ENCODE results near the gene XIST. TPM values are rescaled to one million over a fixed set of nuclear protein-coding genes. Genes with fewer than 3 reads are reported as not detected.
"Not testable (repeated sequence)": the region's sequence is repeated elsewhere in the genome, so short reads cannot be mapped to it uniquely, and the experiment has no call there.

XIST gene
- total RNA-seq, 3 donors from 2014 or later, result 0.48 to 472 (median 378) TPM

DNA sequence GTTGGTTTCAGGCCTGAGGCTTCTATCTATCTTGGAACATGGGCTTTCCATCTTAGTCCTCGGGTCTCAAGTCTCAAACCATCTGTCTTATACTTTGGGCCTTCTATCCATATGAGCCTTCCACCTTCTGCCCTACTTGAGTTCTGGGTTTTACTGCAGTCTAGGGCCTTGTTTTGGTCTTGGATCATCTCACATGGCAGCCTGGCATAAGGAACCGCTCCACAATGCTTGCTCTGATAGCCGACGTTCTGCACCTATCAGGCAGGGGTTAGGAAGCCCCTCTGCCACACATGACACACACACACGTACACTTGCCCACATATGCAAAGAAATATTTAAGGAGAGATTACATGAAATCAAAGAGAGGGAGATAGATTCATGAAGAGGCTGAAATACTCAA is 25.5 kb downstream of the XIST start:
- DNase-seq (ENCODE audit: low spot score in 2 of 2), result no peak
- Histone ChIP-seq H3K27ac (no peak overlapping the region), H3K4me1 (no peaks in the 10 kb centered on the region), H3K9me3 (no peaks in the 10 kb centered on the region), H3K27me3 (no peaks in the 10 kb centered on the region), H3K36me3 (peaks cover 3% of the 10 kb centered on the region), H3K4me3 (no peak overlapping the region)
- intact Hi-C loops (cut with DNase I; ENCODE audit: low total_unique reads), result no loop called here
- TF ChIP-seq POLR2A (IDR thresholded peaks at IDR 0.05) (no peak), POLR2AphosphoS5 (IDR thresholded peaks at IDR 0.05) (no peak), CTCF (IDR thresholded peaks at IDR 0.05) (no peak)

DNA sequence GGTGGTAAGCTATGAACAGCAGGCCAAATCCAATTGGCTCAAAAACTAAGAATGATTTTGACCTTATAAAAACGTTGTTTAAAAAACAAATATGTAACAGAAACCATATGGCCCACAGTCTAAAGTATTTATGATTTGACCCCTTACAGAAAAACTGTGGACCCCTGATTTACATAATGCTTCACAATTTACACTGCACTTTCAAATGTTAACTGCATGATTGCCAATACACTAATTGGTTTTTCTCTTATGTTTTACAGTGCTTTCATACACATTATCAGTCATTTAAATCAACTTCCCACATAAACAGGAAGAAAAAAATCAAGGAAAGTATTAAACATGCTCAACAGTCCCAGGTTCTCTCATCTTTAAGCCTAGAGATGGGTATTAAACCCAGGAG is 26.9 kb downstream of the XIST start:
- Histone ChIP-seq H3K4me3 (no peak overlapping the region), H3K27ac (no peak overlapping the region), H3K27me3 (no peaks in the 10 kb centered on the region), H3K4me1 (no peaks in the 10 kb centered on the region), H3K36me3 (peaks cover 3% of the 10 kb centered on the region), H3K9me3 (no peaks in the 10 kb centered on the region)
- intact Hi-C loops (cut with DNase I; ENCODE audit: low total_unique reads), result no loop called here
- DNase-seq (ENCODE audit: low spot score in 2 of 2), result no peak
- TF ChIP-seq CTCF (IDR thresholded peaks at IDR 0.05) (no peak), POLR2A (IDR thresholded peaks at IDR 0.05) (no peak), POLR2AphosphoS5 (IDR thresholded peaks at IDR 0.05) (no peak)

- no peak overlapping the region for H3K4me3 ChIP-seq
- no peaks in the 10 kb centered on the region for H3K9me3 ChIP-seq
- peaks cover 3% of the 10 kb centered on the region for H3K36me3 ChIP-seq
- no peak for TF ChIP-seq CTCF (IDR thresholded peaks at IDR 0.05)
- no peak for TF ChIP-seq POLR2A (IDR thresholded peaks at IDR 0.05)
- TF ChIP-seq POLR2AphosphoS5 (IDR thresholded peaks at IDR 0.05), result no peak
- H3K4me1 ChIP-seq, result no peaks in the 10 kb centered on the region
- H3K27ac ChIP-seq, result no peak overlapping the region
- intact Hi-C loops (cut with DNase I; ENCODE audit: low total_unique reads), result loop anchor here (5.0 kb wide), 1 partner anchor 771 kb away; no protein-coding TSS in a partner anchor
- no peaks in the 10 kb centered on the region for H3K27me3 ChIP-seq
- DNase-seq (ENCODE audit: low spot score in 2 of 2), result no peak
Observed at GRCh38 chrX:73823473-73824004, 29.0 kb downstream of the XIST start.

DNA sequence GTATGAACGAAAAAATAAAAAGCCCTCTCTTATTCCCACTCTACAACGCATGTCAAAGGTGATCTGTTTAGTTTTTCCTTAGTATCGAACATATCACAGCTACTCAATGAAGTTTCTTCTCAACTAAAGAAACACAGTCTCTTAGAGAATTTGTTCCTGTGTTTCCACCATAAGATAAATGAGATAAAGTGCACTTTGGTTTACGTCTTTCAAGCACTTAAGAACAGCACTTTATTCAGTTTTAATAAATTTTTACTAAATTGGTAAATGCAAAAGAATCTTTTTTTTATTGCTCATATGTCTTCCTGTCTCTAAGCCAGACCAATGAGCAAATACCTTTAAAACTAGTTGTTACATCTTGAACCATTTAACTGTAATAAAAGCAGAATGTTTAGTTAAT is 29.7 kb downstream of the XIST start:
- intact Hi-C loops (cut with DNase I; ENCODE audit: low total_unique reads), result loop anchor here (5.0 kb wide), 1 partner anchor 770 kb away; no protein-coding TSS in a partner anchor
- Histone ChIP-seq H3K27me3 (no peaks in the 10 kb centered on the region), H3K4me1 (no peaks in the 10 kb centered on the region), H3K27ac (no peak overlapping the region), H3K4me3 (no peak overlapping the region), H3K9me3 (no peaks in the 10 kb centered on the region), H3K36me3 (peaks cover 3% of the 10 kb centered on the region)
- no peak for TF ChIP-seq POLR2AphosphoS5 (IDR thresholded peaks at IDR 0.05)
- TF ChIP-seq POLR2A (IDR thresholded peaks at IDR 0.05), result no peak
- TF ChIP-seq CTCF (IDR thresholded peaks at IDR 0.05), result no peak
- no peak for DNase-seq (ENCODE audit: low spot score in 2 of 2)

- Histone ChIP-seq H3K4me1 (no peaks in the 10 kb centered on the region), H3K4me3 (no peak overlapping the region), H3K27ac (no peak overlapping the region), H3K36me3 (peaks cover 3% of the 10 kb centered on the region), H3K9me3 (no peaks in the 10 kb centered on the region), H3K27me3 (no peaks in the 10 kb centered on the region)
- TF ChIP-seq CTCF (IDR thresholded peaks at IDR 0.05) (no peak), POLR2AphosphoS5 (IDR thresholded peaks at IDR 0.05) (no peak), POLR2A (IDR thresholded peaks at IDR 0.05) (no peak)
- intact Hi-C loops (cut with DNase I; ENCODE audit: low total_unique reads), result loop anchor here (5.0 kb wide), 1 partner anchor 770 kb away; no protein-coding TSS in a partner anchor
- DNase-seq (ENCODE audit: low spot score in 2 of 2), result no peak
Observed at GRCh38 chrX:73821921-73822559, 30.5 kb downstream of the XIST start.

- intact Hi-C loops (cut with DNase I; ENCODE audit: low total_unique reads), result loop anchor here (5.0 kb wide), 1 partner anchor 768 kb away; no protein-coding TSS in a partner anchor
- H3K36me3 ChIP-seq; H3K4me3 ChIP-seq; H3K4me1 ChIP-seq; H3K27ac ChIP-seq; H3K9me3 ChIP-seq; DNase-seq (ENCODE audit: low spot score in 2 of 2); H3K27me3 ChIP-seq: not testable (repeated sequence)
Observed at GRCh38 chrX:73819864-73820558, 32.5 kb downstream of the XIST start.
